AG04449 (cell line): ENCODE data around the gene HLA-DOB.

Experiments used
- CTCF ChIA-PET: fragments of 350-600 bp; formaldehyde crosslinking; extraction: SDS; loops from one replicate; lab custom pipeline; 2021; ENCODE audit warnings: antibody characterized with exemption; lab: Yijun Ruan, JAX
- POLR2A ChIA-PET: fragments of 400-600, 350-600 bp; formaldehyde crosslinking; extraction: SDS; loops from one replicate; lab custom pipeline; 2020; ENCODE audit warnings: antibody characterized with exemption, inconsistent platforms; lab: Yijun Ruan, JAX
- DNase-seq: peaks from one replicate; pipeline ENCODE4 v3.0.0-alpha.2; 2010; ENCODE audit warnings: low read depth, low spot score
- H3K4me3 ChIP-seq: 2 replicates; pipeline ENCODE4 v1.5.1; 2011; ENCODE audit warnings: low read depth, mild to moderate bottlenecking, control low read depth, low read length
- CTCF ChIP-seq: IDR thresholded peaks from one replicate; pipeline ENCODE4 v1.5.1; 2011; ENCODE audit warnings: mild to moderate bottlenecking, moderate library complexity, low read length, control low read depth, inconsistent platforms; ENCODE audit not compliant: insufficient read depth; ENCODE audit errors: missing control alignments

The HLA-DOB gene

GRCh38 chr6:32857156-32857891, 40.5 kb upstream of the HLA-DOB start:
- DNase-seq: no peak
- CTCF ChIA-PET: interaction anchor here (0.6 to 9.6 kb wide), 6 partner anchors 7 to 96 kb away, joined by 3 to 313 read pairs (median 10); partner anchors contain the start of genes HLA-DMA, PSMB8 and TAP2
- POLR2A ChIA-PET: no interaction called here

GRCh38 chr6:32855467-32856174, 38.8 kb upstream of the HLA-DOB start:
- no peak for DNase-seq
- TF ChIP-seq CTCF: no peak
- POLR2A ChIA-PET: interaction anchor here (0.6 to 1.3 kb wide), 3 partner anchors 13 to 166 kb away, joined by 3 to 7 read pairs (median 4); no protein-coding TSS in a partner anchor
- CTCF ChIA-PET: interaction anchor here (0.7 to 9.6 kb wide), 7 partner anchors 12 to 392 kb away, joined by 3 to 313 read pairs (median 8); partner anchors contain the start of genes PSMB8 and TAP2
- H3K4me3 ChIP-seq: no peak overlapping the region

More at GRCh38 chr6:32857156-32857891, 40.5 kb upstream of the HLA-DOB start:
- H3K4me3 ChIP-seq: no peak overlapping the region
- no peak for TF ChIP-seq CTCF

GRCh38 chr6:32854376-32855178, 37.8 kb upstream of the HLA-DOB start:
- CTCF ChIA-PET: interaction anchor here (1.0 to 9.6 kb wide), 8 partner anchors 12 to 99 kb away, joined by 3 to 313 read pairs (median 9); partner anchors contain the start of genes PSMB8 and TAP2

GRCh38 chr6:32853541-32854375, 37.0 kb upstream of the HLA-DOB start, which contains the start of the genes PSMB9 and TAP1:
PSMB9 (plus strand) TSS chr6:32854192; CDS start chr6:32854230, 38 bp downstream.
TAP1 (minus strand) TSS chr6:32853704; CDS start chr6:32853636, 68 bp downstream.
- peak; percentile 51 for DNase-seq
- peak; percentile 87 for TF ChIP-seq CTCF
- POLR2A ChIA-PET: interaction anchor here (0.7 to 2.2 kb wide), 6 partner anchors 9 to 118 kb away, joined by 3 to 22 read pairs (median 4); partner anchors contain the start of genes BRD2 and TAP2
- peak within 1 kb of the TSS; percentile 89 for H3K4me3 ChIP-seq
- CTCF ChIA-PET: interaction anchor here (0.9 to 9.6 kb wide), 12 partner anchors 12 to 440 kb away, joined by 3 to 313 read pairs (median 6); partner anchors contain the start of genes PSMB8 and TAP2

More at GRCh38 chr6:32854376-32855178, 37.8 kb upstream of the HLA-DOB start:
- no peak for DNase-seq
- TF ChIP-seq CTCF: no peak
- POLR2A ChIA-PET: interaction anchor here (0.8 to 2.2 kb wide), 4 partner anchors 13 to 117 kb away, joined by 3 to 22 read pairs (median 6); partner anchors contain the start of gene TAP2
- H3K4me3 ChIP-seq: peak overlapping the region; percentile 89
